ENCODE measurements around the gene PDE10A. TPM values are rescaled to one million over a fixed set of nuclear protein-coding genes. Genes with fewer than 3 reads are reported as not detected.

Gene PDE10A
- total and polyA plus RNA-seq, 2 of the 8 experiments (the other 6 are each of a cell fraction or from before 2014, with no cell fraction given) = 1.1 to 2.4 TPM

DNA sequence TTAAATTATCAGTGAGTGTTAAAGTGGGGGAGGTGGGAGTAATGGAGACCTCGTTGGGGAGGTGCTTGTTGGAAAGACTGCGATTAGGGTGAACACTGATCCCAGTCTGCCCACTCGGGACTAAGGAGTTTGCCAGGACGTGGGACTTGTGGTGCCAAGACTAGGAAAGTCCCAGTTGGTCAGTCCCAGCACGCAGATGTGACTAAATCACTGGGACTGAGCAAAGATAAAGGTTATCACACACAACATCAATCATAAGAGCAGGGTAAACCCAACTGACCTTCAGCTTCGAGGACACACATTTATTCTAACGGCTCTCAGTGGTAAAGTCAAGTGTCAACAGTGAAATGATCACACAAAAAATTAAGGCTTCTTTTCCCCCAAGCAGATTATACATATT, 45.5 kb downstream of the PDE10A start:
- no peak overlapping the region for H3K4me3 ChIP-seq (ENCODE audit: extremely low read depth in 1 of 4, insufficient read depth in 2 of 4, low read depth in 3 of 4, low read length in 4 of 4)
- 0 out of 2 replicates have a peak overlapping the region, but pooled peaks have one; percentile 72 for H2BK20ac ChIP-seq (ENCODE audit: low read length)
- DNase-seq (ENCODE audit: low read depth in 1 of 2, low spot score in 2 of 2) (no peak), FAIRE-seq (no peak)
- H3K23ac ChIP-seq (ENCODE audit: insufficient read length) = no peak overlapping the region
- no peaks in the 10 kb centered on the region for H3K27me3 ChIP-seq (replicated peaks in 1 of 4; ENCODE audit: control insufficient read depth in 3 of 4, extremely low read depth in 1 of 4, insufficient read depth in 3 of 4, low read length in 3 of 4)
- no peak overlapping the region for H3K9ac ChIP-seq (replicated peaks in 1 of 4; ENCODE audit: extremely low read depth in 1 of 4, low read depth in 3 of 4, low read length in 3 of 4)
- no peak overlapping the region for H3K4ac ChIP-seq (replicated peaks; ENCODE audit: insufficient read length, low read depth, low read length)
- ChIA-PET POLR2A (ENCODE audit: partially characterized antibody) (no interaction called here), CTCF (ENCODE audit: partially characterized antibody) (interaction anchor here (0.7 to 1.0 kb wide), 2 partner anchors 177 to 232 kb away, joined by 3 read pairs; no protein-coding TSS in a partner anchor)
- H2BK5ac ChIP-seq (ENCODE audit: low read depth, low read length) = no peak overlapping the region
- no peaks in the 10 kb centered on the region for H3K36me3 ChIP-seq (ENCODE audit: control insufficient read depth in 2 of 4, insufficient read depth in 4 of 4, low read length in 3 of 4)
- no peak overlapping the region for H2BK15ac ChIP-seq (ENCODE audit: low read length)
- no peak overlapping the region for H2AK5ac ChIP-seq (ENCODE audit: low read depth, low read length)
- no peak overlapping the region for H3K14ac ChIP-seq (ENCODE audit: insufficient read length)
- H4K5ac ChIP-seq (ENCODE audit: insufficient read length, low read depth, low read length) = no peak overlapping the region
- no peak overlapping the region for H2BK120ac ChIP-seq (replicated peaks; ENCODE audit: low read depth, low read length)
- no peaks in the 10 kb centered on the region for H3K79me1 ChIP-seq (ENCODE audit: low read depth, low read length)
- H3K4me1 ChIP-seq (replicated peaks in 1 of 4; ENCODE audit: control insufficient read depth in 3 of 4, insufficient read depth in 4 of 4, low read length in 3 of 4) = peaks cover 0 to 9% (median under 1%) of the 10 kb centered on the region in 4 experiments; a peak in 3 of 7 replicates
- H2AFZ ChIP-seq (ENCODE audit: low read length) = no peak overlapping the region
- H3K9me3 ChIP-seq (ENCODE audit: insufficient read depth in 2 of 2, low read depth in 1 of 2, low read length in 1 of 2) = no peaks in the 10 kb centered on the region
- H3K27ac ChIP-seq (ENCODE audit: low read depth, low read length) = no peak overlapping the region
- no peak overlapping the region for H4K8ac ChIP-seq (ENCODE audit: extremely low read depth, insufficient read depth, low read length)
- H3K56ac ChIP-seq (replicated peaks; ENCODE audit: insufficient read length, low read depth, low read length) = no peak overlapping the region
- no peaks in the 10 kb centered on the region for H3K23me2 ChIP-seq (ENCODE audit: low read depth, low read length)
- no peak overlapping the region for H2BK12ac ChIP-seq (ENCODE audit: low read depth, low read length)
- no peaks in the 10 kb centered on the region for H3K79me2 ChIP-seq (ENCODE audit: control insufficient read depth in 1 of 2, insufficient read depth in 2 of 2, low read length in 2 of 2)
- H4K20me1 ChIP-seq (replicated peaks in 1 of 2; ENCODE audit: control insufficient read depth in 1 of 2, insufficient read depth in 2 of 2, low read length in 2 of 2) = peaks cover 0 to 2% of the 10 kb centered on the region in 2 experiments
- H3K4me2 ChIP-seq (ENCODE audit: insufficient read depth in 1 of 2, low read depth in 2 of 2, low read length in 2 of 2) = no peak overlapping the region
- WGBS, 2 experiments (ENCODE audit: extremely low coverage in 1 of 2, insufficient coverage in 1 of 2, insufficient read length in 1 of 2, insufficient replicate concordance in 2 of 2, low coverage in 1 of 2, low lambda C conversion rate in 2 of 2, missing lambda C conversion rate in 1 of 2) = 86% methylated on average over 7 of the region's 7 CpGs; no CpG with 5 or more reads in 1 of the 2 experiments
- H3K18ac ChIP-seq (ENCODE audit: extremely low read depth, low read length) = no peak overlapping the region
- no peak overlapping the region for H4K91ac ChIP-seq (replicated peaks; ENCODE audit: insufficient read length, low read length)
- TF ChIP-seq RFX5 (IDR thresholded peaks at IDR 0.05; ENCODE audit: borderline replicate concordance, low read depth, low read length) (no peak), SAP30 (IDR thresholded peaks at IDR 0.05; ENCODE audit: insufficient read depth, insufficient replicate concordance, low read length) (no peak), TAF7 (optimal IDR thresholded peaks at IDR 0.05; ENCODE audit: borderline replicate concordance, low read depth, low read length) (no peak), SP4 (IDR thresholded peaks at IDR 0.05; ENCODE audit: low read length) (no peak), POLR2AphosphoS5 (IDR thresholded peaks at IDR 0.05; ENCODE audit: low read depth, low read length) (no peak), SP1 (IDR thresholded peaks at IDR 0.05; ENCODE audit: low read depth, low read length) (no peak), CBX5 (IDR thresholded peaks at IDR 0.05; ENCODE audit: low read depth, low read length) (no peak), CREB1 (IDR thresholded peaks at IDR 0.05) (no peak), SP2 (IDR thresholded peaks at IDR 0.05; ENCODE audit: low read length) (no peak), BCL11A (IDR thresholded peaks at IDR 0.05; ENCODE audit: low read depth in 2 of 2, low read length in 2 of 2) (no peak), TAF1 (IDR thresholded peaks at IDR 0.05; ENCODE audit: low read depth, low read length) (no peak), SIN3A (conservative IDR thresholded peaks at IDR 0.05 in 1 of 2, IDR thresholded peaks at IDR 0.05 in 1 of 2; ENCODE audit: low read depth in 1 of 2, low read length in 2 of 2) (no peak), SIX5 (IDR thresholded peaks at IDR 0.05; ENCODE audit: low read depth, low read length) (no peak)
- TF ChIP-seq, protein P1, sequence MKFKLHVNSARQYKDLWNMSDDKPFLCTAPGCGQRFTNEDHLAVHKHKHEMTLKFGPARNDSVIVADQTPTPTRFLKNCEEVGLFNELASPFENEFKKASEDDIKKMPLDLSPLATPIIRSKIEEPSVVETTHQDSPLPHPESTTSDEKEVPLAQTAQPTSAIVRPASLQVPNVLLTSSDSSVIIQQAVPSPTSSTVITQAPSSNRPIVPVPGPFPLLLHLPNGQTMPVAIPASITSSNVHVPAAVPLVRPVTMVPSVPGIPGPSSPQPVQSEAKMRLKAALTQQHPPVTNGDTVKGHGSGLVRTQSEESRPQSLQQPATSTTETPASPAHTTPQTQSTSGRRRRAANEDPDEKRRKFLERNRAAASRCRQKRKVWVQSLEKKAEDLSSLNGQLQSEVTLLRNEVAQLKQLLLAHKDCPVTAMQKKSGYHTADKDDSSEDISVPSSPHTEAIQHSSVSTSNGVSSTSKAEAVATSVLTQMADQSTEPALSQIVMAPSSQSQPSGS (IDR thresholded peaks at IDR 0.05; ENCODE audit: low read length) = no peak
